H9 (cell line): Measurements from ENCODE around the gene NACA. TPM values are rescaled to one million over a fixed set of nuclear protein-coding genes. Genes with fewer than 3 reads are reported as not detected.

ENCODE experiments used
- DNase-seq: peaks from one replicate; pipeline ENCODE4 v3.0.0-alpha.2; 2017
- H2AFZ ChIP-seq: one replicate; pipeline ENCODE4 v1.6.1; 2013; ENCODE audit warnings: mild to moderate bottlenecking, low read length, control low read depth, moderate library complexity
- H2AK5ac ChIP-seq: 2 replicates; pipeline ENCODE4 v1.6.1; 2013; ENCODE audit warnings: low read length, control low read depth, mixed read lengths; ENCODE audit not compliant: insufficient read length
- H2BK120ac ChIP-seq: one replicate; pipeline ENCODE4 v1.6.1; 2013; ENCODE audit warnings: low read depth, mild to moderate bottlenecking, low read length, control low read depth, inconsistent platforms; ENCODE audit not compliant: poor library complexity, severe bottlenecking
- H2BK12ac ChIP-seq: 2 replicates; pipeline ENCODE4 v1.6.1; 2013; ENCODE audit warnings: low read length, control low read depth, mixed read lengths, low read depth; ENCODE audit not compliant: insufficient read length
- H2BK15ac ChIP-seq: 2 replicates; pipeline ENCODE4 v1.6.1; 2013; ENCODE audit warnings: low read depth, low read length, control low read depth
- H2BK20ac ChIP-seq: one replicate; pipeline ENCODE4 v1.6.1; 2013; ENCODE audit warnings: low read depth, mild to moderate bottlenecking, low read length, control low read depth, inconsistent platforms; ENCODE audit not compliant: poor library complexity, severe bottlenecking
- H2BK5ac ChIP-seq: 2 replicates; pipeline ENCODE4 v1.6.1; 2013; ENCODE audit warnings: low read length, control low read depth, mixed read lengths; ENCODE audit not compliant: insufficient read length
- H3K14ac ChIP-seq: 2 replicates; pipeline ENCODE4 v1.6.1; 2013; ENCODE audit warnings: low read length, control low read depth; ENCODE audit not compliant: insufficient read depth
- H3K18ac ChIP-seq: 2 replicates; pipeline ENCODE4 v1.6.1; 2013; ENCODE audit warnings: low read depth, mild to moderate bottlenecking, mixed read lengths, low read length, control low read depth; ENCODE audit not compliant: insufficient read length
- H3K23ac ChIP-seq: 2 replicates; pipeline ENCODE4 v1.6.1; 2013; ENCODE audit warnings: low read length, control low read depth, mixed read lengths, low read depth; ENCODE audit not compliant: insufficient read length
- H3K23me2 ChIP-seq: 2 replicates; pipeline ENCODE4 v1.6.1; 2013; ENCODE audit warnings: low read depth, mild to moderate bottlenecking, mixed read lengths, low read length, control low read depth; ENCODE audit not compliant: insufficient read length, poor library complexity, severe bottlenecking
- H3K27ac ChIP-seq: 2 replicates; pipeline ENCODE4 v1.5.1; 2013; ENCODE audit warnings: low read length, control low read depth, mixed read lengths, low read depth; ENCODE audit not compliant: insufficient read length
- H3K27me3 ChIP-seq: 2 replicates; pipeline ENCODE4 v1.6.1; 2013; ENCODE audit warnings: low read length, control low read depth, inconsistent platforms; ENCODE audit not compliant: insufficient read depth
- H3K4ac ChIP-seq: 2 replicates; pipeline ENCODE4 v1.6.1; 2013; ENCODE audit warnings: low read depth, mild to moderate bottlenecking, control low read depth, inconsistent platforms, low read length, moderate library complexity
- H3K4me1 ChIP-seq: 2 replicates; pipeline ENCODE4 v1.6.1; 2013; ENCODE audit warnings: low read length, control low read depth, inconsistent platforms; ENCODE audit not compliant: insufficient read depth
- H3K4me2 ChIP-seq: 2 replicates; pipeline ENCODE4 v1.6.1; 2013; ENCODE audit warnings: low read length, control low read depth, mixed read lengths; ENCODE audit not compliant: insufficient read length, insufficient read depth
- H3K56ac ChIP-seq: 2 replicates; pipeline ENCODE4 v1.6.1; 2013; ENCODE audit warnings: low read depth, mild to moderate bottlenecking, mixed read lengths, low read length, control low read depth; ENCODE audit not compliant: insufficient read length
- H3K79me1 ChIP-seq: 2 replicates; pipeline ENCODE4 v1.6.1; 2013; ENCODE audit warnings: low read depth, mild to moderate bottlenecking, moderate library complexity, low read length, control low read depth, inconsistent platforms; ENCODE audit not compliant: insufficient read depth, poor library complexity, severe bottlenecking
- H3K79me2 ChIP-seq: 2 replicates; pipeline ENCODE4 v1.6.1; 2013; ENCODE audit warnings: low read length, control low read depth, inconsistent platforms; ENCODE audit not compliant: insufficient read depth
- H3K9ac ChIP-seq: 2 replicates; pipeline ENCODE4 v1.6.1; 2013; ENCODE audit warnings: low read length, control low read depth, mixed read lengths; ENCODE audit not compliant: insufficient read length; ENCODE audit errors: extremely low read depth
- H3K9me3 ChIP-seq: one replicate; pipeline ENCODE4 v1.6.1; 2013; ENCODE audit warnings: low read depth, low read length, inconsistent platforms; ENCODE audit not compliant: control insufficient read depth
- H3T11ph ChIP-seq: one replicate; pipeline ENCODE4 v1.6.1; 2013; ENCODE audit warnings: mild to moderate bottlenecking, low read length, control low read depth, inconsistent platforms
- H4K20me1 ChIP-seq: one replicate; pipeline ENCODE4 v1.6.1; 2013; ENCODE audit not compliant: control insufficient read depth, insufficient read length, insufficient read depth
- H4K5ac ChIP-seq: 2 replicates; pipeline ENCODE4 v1.6.1; 2013; ENCODE audit warnings: low read depth, mild to moderate bottlenecking, mixed read lengths, low read length, control low read depth; ENCODE audit not compliant: insufficient read length
- H4K8ac ChIP-seq: replicated peaks from 2 replicates; pipeline ENCODE4 v1.6.1; 2013; ENCODE audit warnings: low read length, control low read depth, mixed read lengths, low read depth; ENCODE audit not compliant: insufficient read length
- H4K91ac ChIP-seq: 2 replicates; pipeline ENCODE4 v1.6.1; 2013; ENCODE audit warnings: low read depth, mild to moderate bottlenecking, moderate library complexity, mixed read lengths, low read length, control low read depth; ENCODE audit not compliant: insufficient read length
- H3K27ac Mint-ChIP-seq, 3 experiments: 2 replicates in 2 of 3; 3 replicates in 1 of 3; pipeline ENCODE4 v1.8.0; 2020 to 2021; ENCODE audit warnings: mixed read lengths in 3 of 3, mild to moderate bottlenecking in 1 of 3, moderate library complexity in 1 of 3
- H3K27me3 Mint-ChIP-seq: 2 replicates; pipeline ENCODE4 v1.8.0; 2021; ENCODE audit warnings: low read depth, mild to moderate bottlenecking, moderate library complexity, mixed read lengths
- H3K36me3 Mint-ChIP-seq, 3 experiments: 2 replicates in 2 of 3; 3 replicates in 1 of 3; pipeline ENCODE4 v1.8.0; 2020 to 2021; ENCODE audit warnings: low read depth in 3 of 3, mixed read lengths in 3 of 3; ENCODE audit not compliant: insufficient read depth in 1 of 3
- H3K4me1 Mint-ChIP-seq, 2 experiments: 2 replicates each; pipeline ENCODE4 v1.8.0; 2020; ENCODE audit warnings: mixed read lengths in 2 of 2
- H3K4me3 Mint-ChIP-seq, 2 experiments: 2 replicates in 1 of 2; 3 replicates in 1 of 2; pipeline ENCODE4 v1.8.0; 2020 to 2021; ENCODE audit warnings: mild to moderate bottlenecking in 2 of 2, mixed read lengths in 2 of 2, moderate library complexity in 1 of 2
- H3K9me3 Mint-ChIP-seq, 2 experiments: 2 replicates in 1 of 2; 3 replicates in 1 of 2; pipeline ENCODE4 v1.8.0; 2020; ENCODE audit warnings: mild to moderate bottlenecking in 2 of 2, mixed read lengths in 2 of 2, moderate library complexity in 1 of 2
- CTCF ChIP-seq: fragments of 200-600 bp; sonication (generic); conservative IDR thresholded peaks from 3 replicates; pipeline ENCODE4 v1.8.0; 2021; ENCODE audit warnings: antibody characterized with exemption, mild to moderate bottlenecking
- WGBS: extraction: QIAGEN DNeasy Blood & Tissue Kit; methylation state at CpG from one replicate; pipeline ENCODE4 v1.1.7; 2013; ENCODE audit warnings: missing lambda C conversion rate, low lambda C conversion rate, mixed read lengths; ENCODE audit not compliant: insufficient read length; ENCODE audit errors: extremely low coverage; 5-methylcytosine and 5-hydroxymethylcytosine counted together
- total RNA-seq: library from RNA; stranded (reverse); gene quantifications from 2 replicates; pipeline ENCODE4 v1.2.1, GENCODE V29; 2021

The NACA gene
- total RNA-seq, 1 experiment from 2014 or later, result 1,204 TPM

- Histone ChIP-seq H4K20me1 (no peaks in the 10 kb centered on the region), H2BK12ac (no peak overlapping the region), H4K91ac (no peak overlapping the region), H3K4me1 (peaks cover 2% of the 10 kb centered on the region; the same call in 1 of the 2 replicates), H3K79me2 (no peaks in the 10 kb centered on the region), H3K27ac (no peak overlapping the region), H3K79me1 (no peaks in the 10 kb centered on the region), H3K4ac (no peak overlapping the region), H4K8ac (no peak overlapping the region), H3K56ac (no peak overlapping the region), H2BK120ac (no peak overlapping the region), H3T11ph (no peak overlapping the region), H2BK15ac (no peak overlapping the region), H3K4me2 (no peak overlapping the region), H3K9ac (no peak overlapping the region), H2AFZ (no peak overlapping the region), H3K18ac (no peak overlapping the region), H2BK5ac (no peak overlapping the region), H2BK20ac (no peak overlapping the region), H3K9me3 (no peaks in the 10 kb centered on the region), H3K27me3 (no peaks in the 10 kb centered on the region), H2AK5ac (no peak overlapping the region), H4K5ac (no peak overlapping the region), H3K14ac (no peak overlapping the region), H3K23me2 (no peaks in the 10 kb centered on the region), H3K23ac (no peak overlapping the region)
- Mint-ChIP-seq H3K36me3 (peaks cover 0 to under 1% (median 0%) of the 10 kb centered on the region in 3 experiments; a peak in 1 of 7 replicates), H3K9me3 (peaks cover under 1% of the 10 kb centered on the region in 2 experiments; a peak in 4 of 5 replicates), H3K27ac (no peak overlapping the region), H3K27me3 (no peaks in the 10 kb centered on the region), H3K4me1 (peaks cover 14 to 26% of the 10 kb centered on the region in 2 experiments), H3K4me3 (no peak overlapping the region)
- TF ChIP-seq CTCF, result no peak
- DNase-seq, result no peak
- WGBS, result no CpG with 5 or more reads among the region's 5 CpGs
Measured at GRCh38 chr12:56763753-56764657, 38.9 kb upstream of the NACA start.
